ENCODE measurements around the gene EPHB2.

DNA sequence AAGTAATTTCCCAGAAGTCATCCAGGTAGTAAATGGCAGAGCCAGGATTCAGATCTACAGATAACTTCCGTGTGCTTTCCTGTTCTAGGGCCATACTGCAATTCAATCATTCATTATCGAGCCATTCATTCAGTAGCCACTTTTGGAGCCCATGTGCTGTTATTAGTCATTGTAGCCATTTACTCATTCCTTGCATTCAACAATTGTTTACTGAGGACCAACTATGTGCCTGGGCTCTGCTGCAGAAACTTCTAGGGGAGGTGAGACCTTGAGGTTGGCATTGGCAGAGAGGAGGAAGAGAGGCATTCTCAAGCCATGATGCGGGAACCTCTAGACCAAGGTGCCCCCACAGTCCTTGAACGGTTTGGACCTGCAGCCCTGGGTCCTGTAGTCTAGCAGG is 27.9 kb downstream of the EPHB2 start:
- TF ChIP-seq POLR2A (IDR thresholded peaks at IDR 0.05; ENCODE audit: low read depth, low read length): no peak
- no peak for TF ChIP-seq POLR2AphosphoS5 (IDR thresholded peaks at IDR 0.05; ENCODE audit: low read depth, low read length)
- no peak for TF ChIP-seq POU2F2 (IDR thresholded peaks at IDR 0.05; ENCODE audit: low read depth, low read length)
- no peak for TF ChIP-seq TAF1 (IDR thresholded peaks at IDR 0.05; ENCODE audit: low read depth, low read length)
- TF ChIP-seq PAX5 (IDR thresholded peaks at IDR 0.05; ENCODE audit: insufficient read depth, low read length, severe bottlenecking): no peak
- TF ChIP-seq SPI1 (IDR thresholded peaks at IDR 0.05; ENCODE audit: low read depth, low read length): no peak
